LNCaP clone FGC (cell line): ENCODE measurements around the gene FAM25G.
"Not testable (repeated sequence)": the region's sequence is repeated elsewhere in the genome, so short reads cannot be mapped to it uniquely, and the experiment has no call there.

Experiments used
- DNase-seq: peaks from one replicate; pipeline ENCODE4 v3.0.0-alpha.2; 2011; ENCODE audit warnings: low read depth
- H3K4me3 ChIP-seq: 2 replicates; pipeline ENCODE4 v1.5.1; 2011; ENCODE audit warnings: mild to moderate bottlenecking, low read depth, low read length, control low read depth

The FAM25G gene

GRCh38 chr10:47491600-47491999 lies at the start of gene FAM25G:
FAM25G (minus strand) TSS chr10:47491700; CDS start chr10:47491674, 26 bp downstream.
- H3K4me3 ChIP-seq, DNase-seq: not testable (repeated sequence)

- H3K4me3 ChIP-seq, DNase-seq: not testable (repeated sequence)
These were observed 44.9 kb upstream of the FAM25G start for GRCh38 chr10:47536430-47536829.

DNA sequence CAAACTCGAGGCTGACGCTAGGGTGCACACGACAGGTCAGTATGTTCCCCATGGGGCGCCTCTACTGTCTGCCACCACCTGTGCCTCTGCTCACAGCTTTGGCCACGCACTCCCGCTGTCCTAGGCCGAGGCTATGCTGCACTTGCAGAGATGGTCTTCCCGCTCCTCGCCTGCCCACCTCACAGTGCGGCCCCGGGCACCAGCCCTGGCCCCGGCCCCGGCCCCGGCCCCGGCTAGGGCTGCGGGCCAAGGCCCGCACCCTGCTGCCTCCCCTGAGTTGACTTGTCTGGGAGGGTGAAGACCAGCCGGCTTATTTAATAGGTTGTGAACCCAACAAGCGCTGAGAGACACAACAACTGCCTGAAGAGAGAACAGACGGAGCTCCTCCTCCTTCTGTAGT lies 32.0 kb upstream of the FAM25G start, which contains the start of gene AGAP9:
Gene AGAP9, minus strand, starts transcription at position 164 of the 400 bp plus-strand sequence. Its CDS starts 112 bp downstream, at position 52.
- DNase-seq, H3K4me3 ChIP-seq: not testable (repeated sequence)

DNA sequence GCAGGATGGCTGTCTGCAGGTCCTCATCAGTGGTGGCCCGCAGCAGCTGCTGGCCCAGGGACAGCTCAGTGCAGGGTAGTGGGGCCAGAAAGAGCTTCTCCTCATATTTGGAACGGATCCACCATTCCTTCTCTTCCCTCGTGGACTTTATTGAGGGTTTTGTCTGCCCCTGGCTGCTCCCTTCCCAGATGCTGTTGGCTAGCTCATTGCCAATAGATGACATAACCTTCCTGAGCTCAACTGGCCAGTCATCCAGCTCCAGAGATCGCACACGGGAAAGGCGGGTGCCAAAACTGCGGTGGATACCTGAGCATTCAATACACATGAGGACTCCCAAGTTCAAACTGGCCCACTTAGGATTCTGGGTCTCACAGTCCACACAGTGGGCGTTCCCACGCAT lies 10.8 kb upstream of the FAM25G start:
- H3K4me3 ChIP-seq, DNase-seq: not testable (repeated sequence)

GRCh38 chr10:47494226-47494625 lies 2.7 kb upstream of the FAM25G start:
- H3K4me3 ChIP-seq, DNase-seq: not testable (repeated sequence)

- not testable (repeated sequence) for H3K4me3 ChIP-seq, DNase-seq
These were observed 1.9 kb downstream of the FAM25G start for GRCh38 chr10:47489630-47490029.

DNA sequence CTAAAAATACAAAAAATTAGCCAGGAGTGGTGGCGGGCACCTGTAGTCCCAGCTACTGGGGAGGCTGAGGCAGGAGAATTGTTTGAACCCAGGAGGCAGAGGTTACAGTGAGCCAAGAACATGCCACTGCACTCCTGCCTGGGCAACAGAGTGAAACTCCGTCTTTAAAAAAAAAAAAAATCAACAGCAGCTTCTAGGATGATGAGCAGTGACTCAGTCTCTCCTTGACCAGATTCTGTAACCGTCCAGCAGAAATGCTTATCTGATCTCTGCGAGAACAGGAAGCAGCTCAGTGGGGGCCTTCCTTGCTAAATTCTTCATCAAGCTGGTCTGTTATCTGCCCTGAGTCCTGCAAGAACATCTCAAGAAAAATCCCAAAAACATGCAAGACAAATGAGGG lies 5.6 kb downstream of the FAM25G start:
- not testable (repeated sequence) for DNase-seq, H3K4me3 ChIP-seq

GRCh38 chr10:47484786-47485185 lies 6.7 kb downstream of the FAM25G start:
- DNase-seq, H3K4me3 ChIP-seq: not testable (repeated sequence)

DNA sequence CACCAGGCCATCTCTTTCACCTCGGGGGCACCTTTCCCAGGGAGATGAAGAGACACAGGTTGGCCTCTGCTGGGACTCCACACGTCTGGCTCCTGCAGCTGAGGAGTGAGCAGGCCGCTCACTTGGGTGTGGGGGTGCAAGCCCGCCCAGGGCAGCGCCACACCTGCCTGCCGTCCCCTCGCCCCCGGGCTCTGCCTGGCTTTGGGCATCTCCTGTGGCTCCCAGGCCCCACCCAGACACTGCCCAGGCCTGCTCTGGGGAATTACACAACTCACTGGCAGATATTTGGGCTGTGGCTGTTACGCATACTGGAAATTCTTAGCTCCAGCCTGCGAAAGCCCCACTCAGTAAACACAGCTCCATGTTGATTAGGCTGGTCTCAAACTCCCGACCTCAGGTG lies 7.6 kb downstream of the FAM25G start, which contains the start of gene ANXA8:
Gene ANXA8, minus strand, starts transcription at position 193 of the 400 bp plus-strand sequence. Its CDS starts 182 bp downstream, at position 11.
- H3K4me3 ChIP-seq, DNase-seq: not testable (repeated sequence)

DNA sequence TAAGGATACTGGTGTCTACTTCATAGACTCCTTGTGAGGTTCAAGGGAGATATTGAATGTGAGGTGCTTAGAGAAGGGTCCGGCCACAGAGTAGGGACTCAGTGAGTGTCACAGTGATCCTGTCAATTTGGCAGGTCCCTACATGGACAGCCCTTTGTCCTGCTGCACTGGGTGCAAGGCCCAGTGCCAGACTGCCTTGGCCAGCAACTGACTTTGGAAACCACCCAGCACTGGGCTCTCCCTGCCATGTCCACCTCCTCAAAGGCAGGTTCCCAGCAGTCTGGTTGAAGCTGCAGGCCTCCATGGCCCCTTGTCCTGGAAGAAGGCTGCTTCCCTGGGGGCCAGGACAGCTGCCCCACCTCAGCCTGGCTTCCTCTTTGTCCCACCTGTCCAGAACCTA lies 9.1 kb downstream of the FAM25G start:
- not testable (repeated sequence) for DNase-seq

GRCh38 chr10:47481768-47482181 lies 9.7 kb downstream of the FAM25G start:
- DNase-seq, H3K4me3 ChIP-seq: not testable (repeated sequence)

More for the DNA sequence above, 9.1 kb downstream of the FAM25G start:
- H3K4me3 ChIP-seq: not testable (repeated sequence)

GRCh38 chr10:47481182-47481766 lies 10.2 kb downstream of the FAM25G start:
- H3K4me3 ChIP-seq, DNase-seq: not testable (repeated sequence)

DNA sequence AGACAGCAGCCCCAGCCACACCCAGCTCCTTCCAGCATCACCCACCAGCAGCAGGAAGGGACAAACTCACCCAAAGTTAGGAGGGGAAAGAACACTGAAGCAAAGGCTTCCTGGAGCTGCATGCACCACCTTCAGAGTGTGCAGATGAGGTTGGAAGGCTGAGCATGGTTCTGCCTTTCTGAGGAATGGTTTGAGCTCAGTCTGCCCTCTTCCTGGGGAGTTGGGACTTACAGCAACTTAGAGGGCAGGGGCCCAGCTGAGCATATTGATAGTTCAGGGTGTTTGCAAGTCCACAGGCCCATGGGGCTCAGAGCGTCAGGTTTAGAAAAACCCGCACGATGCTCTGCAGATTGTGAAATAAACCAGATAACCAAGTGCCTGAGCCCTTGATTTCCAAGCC lies 11.4 kb downstream of the FAM25G start:
- not testable (repeated sequence) for DNase-seq, H3K4me3 ChIP-seq

DNA sequence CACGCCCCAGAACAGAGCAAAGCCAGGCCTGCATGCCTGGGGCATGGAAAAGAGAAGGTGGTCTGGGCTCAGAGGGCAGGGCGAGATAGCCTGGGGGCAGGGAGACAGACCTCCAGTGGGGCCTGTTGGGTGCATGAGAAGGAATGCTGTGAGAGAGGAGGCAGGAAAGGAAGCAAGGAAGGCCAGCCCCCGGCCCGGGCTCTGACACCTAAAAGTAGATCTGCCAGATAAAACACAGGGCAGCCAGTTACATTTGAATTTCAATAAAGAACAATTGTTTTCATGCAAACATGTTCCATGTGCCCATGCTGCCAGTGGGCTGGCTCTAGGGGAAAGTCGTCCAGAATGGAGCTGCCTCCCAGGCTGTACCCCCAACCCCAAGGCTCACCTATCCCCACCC lies 13.4 kb downstream of the FAM25G start:
- not testable (repeated sequence) for DNase-seq, H3K4me3 ChIP-seq

- not testable (repeated sequence) for H3K4me3 ChIP-seq, DNase-seq
These were observed 14.4 kb downstream of the FAM25G start for GRCh38 chr10:47477078-47477477.

GRCh38 chr10:47475101-47475500 lies 16.4 kb downstream of the FAM25G start:
- not testable (repeated sequence) for H3K4me3 ChIP-seq, DNase-seq

- not testable (repeated sequence) for H3K4me3 ChIP-seq, DNase-seq
These were observed 18.0 kb downstream of the FAM25G start for GRCh38 chr10:47473516-47473915.

- H3K4me3 ChIP-seq, DNase-seq: not testable (repeated sequence)
These were observed 18.9 kb downstream of the FAM25G start for GRCh38 chr10:47472647-47473046.

DNA sequence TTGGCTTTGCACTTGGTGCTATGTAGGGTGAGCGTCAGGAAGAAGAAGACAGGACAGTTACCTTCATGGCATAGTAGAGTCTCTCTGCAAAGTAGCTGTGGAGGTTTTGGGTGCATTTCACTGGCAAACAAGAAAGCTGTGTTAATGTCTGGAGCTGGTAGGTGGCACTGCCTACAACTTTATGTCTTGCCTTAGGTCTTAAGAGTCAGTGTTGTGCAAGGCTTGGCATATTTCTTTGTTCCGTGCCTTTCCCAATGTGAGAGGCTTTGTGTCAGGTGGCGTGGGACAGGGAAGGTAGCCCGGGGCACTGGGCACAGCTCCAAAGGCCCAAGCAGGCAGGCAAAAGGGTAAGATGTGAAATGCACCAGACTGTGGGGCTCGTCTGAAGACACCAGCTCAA lies 19.4 kb downstream of the FAM25G start:
- not testable (repeated sequence) for DNase-seq, H3K4me3 ChIP-seq

- not testable (repeated sequence) for H3K4me3 ChIP-seq, DNase-seq
These were observed 22.6 kb downstream of the FAM25G start for GRCh38 chr10:47468731-47469528.
